ENCODE results near the gene ZMIZ1.

GRCh38 chr10:79082035-79082373, 13.2 kb downstream of the ZMIZ1 start:
- TF ChIP-seq CTCF (conservative IDR thresholded peaks at IDR 0.05; ENCODE audit: low read depth, low read length), result no peak
- TF ChIP-seq EZH2 (IDR thresholded peaks at IDR 0.05; ENCODE audit: borderline replicate concordance, low read depth, low read length, poor library complexity, severe bottlenecking), result no peak
